GM23338 (cell line): ENCODE measurements around the gene PLEKHS1. TPM values are rescaled to one million over a fixed set of nuclear protein-coding genes. Genes with fewer than 3 reads are reported as not detected.

Source experiments
- ATAC-seq: fragments of 200-7000 bp; cut with Tn5 transposase; 3 replicates; pipeline ENCODE4 v1.9.1; 2020
- DNase-seq: peaks from one replicate; pipeline ENCODE4 v3.0.0-alpha.2; 2015; ENCODE audit warnings: low spot score
- H2AFZ ChIP-seq: fragments of 200-600 bp; sonication (generic); 2 replicates; pipeline ENCODE4 v1.8.0; 2016; ENCODE audit warnings: antibody characterized with exemption, mild to moderate bottlenecking, moderate library complexity
- H3F3A ChIP-seq: fragments of 200-600 bp; sonication (generic); replicated peaks from 2 replicates; pipeline ENCODE4 v1.8.0; 2017; ENCODE audit warnings: antibody characterized with exemption, mixed run types, low read depth
- H3K27ac ChIP-seq: fragments of 200-600 bp; sonication (generic); 2 replicates; pipeline ENCODE4 v1.6.1; 2016; ENCODE audit warnings: low read depth
- H3K27me3 ChIP-seq: fragments of 200-600 bp; sonication (generic); 2 replicates; pipeline ENCODE4 v1.8.0; 2016; ENCODE audit warnings: mild to moderate bottlenecking, mixed run types, moderate library complexity; ENCODE audit not compliant: insufficient read depth
- H3K36me3 ChIP-seq: fragments of 200-600 bp; sonication (generic); 2 replicates; pipeline ENCODE4 v1.8.0; 2016; ENCODE audit warnings: mild to moderate bottlenecking; ENCODE audit not compliant: insufficient read depth
- H3K4me1 ChIP-seq: fragments of 200-600 bp; sonication (generic); 2 replicates; pipeline ENCODE4 v1.8.0; 2016; ENCODE audit warnings: mild to moderate bottlenecking, moderate library complexity; ENCODE audit not compliant: insufficient read depth
- H3K4me2 ChIP-seq: fragments of 200-600 bp; sonication (generic); 2 replicates; pipeline ENCODE4 v1.7.1; 2017; ENCODE audit warnings: mixed run types
- H3K4me3 ChIP-seq: fragments of 200-600 bp; sonication (generic); 2 replicates; pipeline ENCODE4 v1.6.1; 2016; ENCODE audit warnings: mixed run types
- H3K79me2 ChIP-seq: fragments of 200-600 bp; sonication (generic); replicated peaks from 2 replicates; pipeline ENCODE4 v1.8.0; 2017; ENCODE audit warnings: mild to moderate bottlenecking; ENCODE audit not compliant: insufficient read depth
- H3K9me2 ChIP-seq: fragments of 200-600 bp; sonication (generic); 2 replicates; pipeline ENCODE4 v1.8.0; 2017; ENCODE audit not compliant: insufficient read depth
- H4K20me1 ChIP-seq: fragments of 200-600 bp; sonication (generic); replicated peaks from 2 replicates; pipeline ENCODE4 v1.8.0; 2017; ENCODE audit warnings: mild to moderate bottlenecking; ENCODE audit not compliant: insufficient read depth
- H3K27ac Mint-ChIP-seq: 2 replicates; pipeline ENCODE4 v1.8.0; 2020; ENCODE audit warnings: inconsistent platforms, mild to moderate bottlenecking, moderate library complexity, mixed read lengths
- H3K27me3 Mint-ChIP-seq: 3 replicates; pipeline ENCODE4 v1.8.0; 2022; ENCODE audit warnings: low read depth, mild to moderate bottlenecking, moderate library complexity, mixed read lengths, inconsistent platforms; ENCODE audit not compliant: insufficient read depth, poor library complexity
- H3K36me3 Mint-ChIP-seq: 3 replicates; pipeline ENCODE4 v1.8.0; 2021; ENCODE audit warnings: low read depth, mild to moderate bottlenecking, inconsistent platforms, moderate library complexity, mixed read lengths
- H3K4me1 Mint-ChIP-seq: 3 replicates; pipeline ENCODE4 v1.8.0; 2020; ENCODE audit warnings: mild to moderate bottlenecking, inconsistent platforms, mixed read lengths
- H3K4me3 Mint-ChIP-seq: 3 replicates; pipeline ENCODE4 v1.8.0; 2021; ENCODE audit warnings: moderate library complexity, mild to moderate bottlenecking, inconsistent platforms, mixed read lengths
- H3K9me3 Mint-ChIP-seq: 3 replicates; pipeline ENCODE4 v1.8.0; 2020; ENCODE audit warnings: moderate library complexity, mild to moderate bottlenecking, inconsistent platforms, mixed read lengths
- CREB1 ChIP-seq: fragments of 250-450 bp; sonication (Bioruptor Pico); IDR thresholded peaks from 2 replicates; pipeline ENCODE4 v1.5.0; 2020; ENCODE audit warnings: low read depth, mild to moderate bottlenecking, moderate library complexity
- CTCF ChIP-seq, 2 experiments: fragments of 200-600 bp in 1 of 2; sonication (generic) in 1 of 2; conservative IDR thresholded peaks; 2 replicates each; pipeline versions ENCODE4 v1.5.1 to v1.6.1; 2016 to 2017; ENCODE audit warnings: antibody characterized with exemption in 2 of 2, low read depth in 2 of 2, mild to moderate bottlenecking in 2 of 2, moderate library complexity in 1 of 2
- ETS1 ChIP-seq: IDR thresholded peaks from 2 replicates; pipeline ENCODE4 v1.6.1; 2016; ENCODE audit warnings: antibody characterized with exemption
- EZH2 ChIP-seq: fragments of 200-600 bp; sonication (generic); IDR thresholded peaks from one replicate; pipeline ENCODE4 v1.8.0; 2017; ENCODE audit warnings: antibody characterized with exemption, mild to moderate bottlenecking, low read depth; ENCODE audit not compliant: unreplicated experiment
- EZH2phosphoT487 ChIP-seq: fragments of 200-600 bp; sonication (generic); IDR thresholded peaks from one replicate; pipeline ENCODE4 v1.8.1; 2018; ENCODE audit warnings: antibody characterized with exemption; ENCODE audit not compliant: unreplicated experiment
- JUNB ChIP-seq: IDR thresholded peaks from one replicate; pipeline ENCODE4 v1.6.1; 2016; ENCODE audit warnings: antibody characterized with exemption; ENCODE audit not compliant: unreplicated experiment
- NANOG ChIP-seq: IDR thresholded peaks from 2 replicates; pipeline ENCODE4 v1.6.1; 2016; ENCODE audit warnings: antibody characterized with exemption, borderline replicate concordance
- POLR2AphosphoS5 ChIP-seq: IDR thresholded peaks from 2 replicates; pipeline ENCODE4 v1.6.1; 2016; ENCODE audit warnings: antibody characterized with exemption, low read depth
- REST ChIP-seq: IDR thresholded peaks from one replicate; pipeline ENCODE4 v1.6.1; 2018; ENCODE audit warnings: antibody characterized with exemption; ENCODE audit not compliant: unreplicated experiment
- STAT1 ChIP-seq: IDR thresholded peaks from one replicate; pipeline ENCODE4 v1.6.1; 2016; ENCODE audit warnings: antibody characterized with exemption; ENCODE audit not compliant: unreplicated experiment
- ZNF114 ChIP-seq: fragments of 250-450 bp; sonication (Bioruptor Pico); IDR thresholded peaks from 2 replicates; pipeline ENCODE4 v1.5.0; 2020; ENCODE audit warnings: mild to moderate bottlenecking, moderate library complexity
- ZNF331 ChIP-seq: fragments of 250-450 bp; sonication (Bioruptor Pico); IDR thresholded peaks from 2 replicates; pipeline ENCODE4 v1.5.0; 2020; ENCODE audit warnings: low read depth, mild to moderate bottlenecking, moderate library complexity
- ZNF462 ChIP-seq: fragments of 250-450 bp; sonication (Bioruptor Pico); IDR thresholded peaks from 2 replicates; pipeline ENCODE4 v1.5.0; 2020; ENCODE audit warnings: mild to moderate bottlenecking, moderate library complexity
- polyA plus RNA-seq: library from polyadenylated mRNA; unstranded; fragments of >200 nt; fragmentation: Nextera tagmentation; extraction: Ambion mirVana; gene quantifications from 2 replicates; pipeline ENCODE4 v1.2.1, GENCODE V29; 2016
- total RNA-seq: library from RNA; depleted of rRNA; stranded (reverse); fragments of >200 nt; shearing (Covaris generic); gene quantifications from 2 replicates; pipeline ENCODE4 v1.2.3, GENCODE V29; 2014

Gene PLEKHS1
- total and polyA plus RNA-seq, 2 experiments from 2014 or later, result not detected

GRCh38 chr10:113770346-113770745 lies 18.9 kb downstream of the PLEKHS1 start:
- Histone ChIP-seq H3K9me2 (0 out of 2 replicates have a peak, but pooled peaks cover 4% of the 10 kb centered on the region), H3K79me2 (no peaks in the 10 kb centered on the region), H4K20me1 (no peaks in the 10 kb centered on the region), H3K27me3 (no peaks in the 10 kb centered on the region), H3K4me3 (no peak overlapping the region), H2AFZ (no peak overlapping the region), H3F3A (no peaks in the 10 kb centered on the region), H3K36me3 (no peaks in the 10 kb centered on the region), H3K4me2 (no peak overlapping the region), H3K4me1 (no peaks in the 10 kb centered on the region), H3K27ac (no peak overlapping the region)
- ATAC-seq (no peak), DNase-seq (no peak)
- TF ChIP-seq CREB1 (CRISPR knock-in tag), result no peak
- TF ChIP-seq POLR2AphosphoS5, result no peak
- TF ChIP-seq ETS1, result no peak
- no peak for TF ChIP-seq NANOG
- no peak for TF ChIP-seq ZNF462 (CRISPR knock-in tag)
- no peak for TF ChIP-seq ZNF331
- no peak for TF ChIP-seq REST
- no peak for TF ChIP-seq STAT1
- no peak for TF ChIP-seq ZNF114 (CRISPR knock-in tag)
- no peak for TF ChIP-seq EZH2
- TF ChIP-seq JUNB, result no peak
- TF ChIP-seq EZH2phosphoT487, result no peak
- TF ChIP-seq CTCF (conservative IDR thresholded peaks at IDR 0.05; ENCODE audit: low read depth in 2 of 2), result no peak
- Mint-ChIP-seq H3K36me3 (no peaks in the 10 kb centered on the region), H3K27me3 (no peaks in the 10 kb centered on the region), H3K4me3 (no peak overlapping the region), H3K4me1 (no peaks in the 10 kb centered on the region), H3K27ac (no peak overlapping the region), H3K9me3 (no peaks in the 10 kb centered on the region)
